GM23338 (cell line): Measurements from ENCODE around the gene BCCIP. TPM values are rescaled to one million over a fixed set of nuclear protein-coding genes. Genes with fewer than 3 reads are reported as not detected.

Experiments used
- ATAC-seq: fragments of 200-7000 bp; cut with Tn5 transposase; 3 replicates; pipeline ENCODE4 v1.9.1; 2020
- DNase-seq: peaks from one replicate; pipeline ENCODE4 v3.0.0-alpha.2; 2015; ENCODE audit warnings: low spot score
- H2AFZ ChIP-seq: fragments of 200-600 bp; sonication (generic); 2 replicates; pipeline ENCODE4 v1.8.0; 2016; ENCODE audit warnings: antibody characterized with exemption, mild to moderate bottlenecking, moderate library complexity
- H3F3A ChIP-seq: fragments of 200-600 bp; sonication (generic); replicated peaks from 2 replicates; pipeline ENCODE4 v1.8.0; 2017; ENCODE audit warnings: antibody characterized with exemption, mixed run types, low read depth
- H3K27ac ChIP-seq: fragments of 200-600 bp; sonication (generic); 2 replicates; pipeline ENCODE4 v1.6.1; 2016; ENCODE audit warnings: low read depth
- H3K27me3 ChIP-seq: fragments of 200-600 bp; sonication (generic); 2 replicates; pipeline ENCODE4 v1.8.0; 2016; ENCODE audit warnings: mild to moderate bottlenecking, mixed run types, moderate library complexity; ENCODE audit not compliant: insufficient read depth
- H3K36me3 ChIP-seq: fragments of 200-600 bp; sonication (generic); 2 replicates; pipeline ENCODE4 v1.8.0; 2016; ENCODE audit warnings: mild to moderate bottlenecking; ENCODE audit not compliant: insufficient read depth
- H3K4me1 ChIP-seq: fragments of 200-600 bp; sonication (generic); 2 replicates; pipeline ENCODE4 v1.8.0; 2016; ENCODE audit warnings: mild to moderate bottlenecking, moderate library complexity; ENCODE audit not compliant: insufficient read depth
- H3K4me2 ChIP-seq: fragments of 200-600 bp; sonication (generic); 2 replicates; pipeline ENCODE4 v1.7.1; 2017; ENCODE audit warnings: mixed run types
- H3K4me3 ChIP-seq: fragments of 200-600 bp; sonication (generic); 2 replicates; pipeline ENCODE4 v1.6.1; 2016; ENCODE audit warnings: mixed run types
- H3K79me2 ChIP-seq: fragments of 200-600 bp; sonication (generic); replicated peaks from 2 replicates; pipeline ENCODE4 v1.8.0; 2017; ENCODE audit warnings: mild to moderate bottlenecking; ENCODE audit not compliant: insufficient read depth
- H3K9me2 ChIP-seq: fragments of 200-600 bp; sonication (generic); 2 replicates; pipeline ENCODE4 v1.8.0; 2017; ENCODE audit not compliant: insufficient read depth
- H4K20me1 ChIP-seq: fragments of 200-600 bp; sonication (generic); replicated peaks from 2 replicates; pipeline ENCODE4 v1.8.0; 2017; ENCODE audit warnings: mild to moderate bottlenecking; ENCODE audit not compliant: insufficient read depth
- H3K27ac Mint-ChIP-seq: 2 replicates; pipeline ENCODE4 v1.8.0; 2020; ENCODE audit warnings: inconsistent platforms, mild to moderate bottlenecking, moderate library complexity, mixed read lengths
- H3K27me3 Mint-ChIP-seq: 3 replicates; pipeline ENCODE4 v1.8.0; 2022; ENCODE audit warnings: low read depth, mild to moderate bottlenecking, moderate library complexity, mixed read lengths, inconsistent platforms; ENCODE audit not compliant: insufficient read depth, poor library complexity
- H3K36me3 Mint-ChIP-seq: 3 replicates; pipeline ENCODE4 v1.8.0; 2021; ENCODE audit warnings: low read depth, mild to moderate bottlenecking, inconsistent platforms, moderate library complexity, mixed read lengths
- H3K4me1 Mint-ChIP-seq: 3 replicates; pipeline ENCODE4 v1.8.0; 2020; ENCODE audit warnings: mild to moderate bottlenecking, inconsistent platforms, mixed read lengths
- H3K4me3 Mint-ChIP-seq: 3 replicates; pipeline ENCODE4 v1.8.0; 2021; ENCODE audit warnings: moderate library complexity, mild to moderate bottlenecking, inconsistent platforms, mixed read lengths
- H3K9me3 Mint-ChIP-seq: 3 replicates; pipeline ENCODE4 v1.8.0; 2020; ENCODE audit warnings: moderate library complexity, mild to moderate bottlenecking, inconsistent platforms, mixed read lengths
- CREB1 ChIP-seq: fragments of 250-450 bp; sonication (Bioruptor Pico); IDR thresholded peaks from 2 replicates; pipeline ENCODE4 v1.5.0; 2020; ENCODE audit warnings: low read depth, mild to moderate bottlenecking, moderate library complexity
- EZH2 ChIP-seq: fragments of 200-600 bp; sonication (generic); IDR thresholded peaks from one replicate; pipeline ENCODE4 v1.8.0; 2017; ENCODE audit warnings: antibody characterized with exemption, mild to moderate bottlenecking, low read depth; ENCODE audit not compliant: unreplicated experiment
- EZH2phosphoT487 ChIP-seq: fragments of 200-600 bp; sonication (generic); IDR thresholded peaks from one replicate; pipeline ENCODE4 v1.8.1; 2018; ENCODE audit warnings: antibody characterized with exemption; ENCODE audit not compliant: unreplicated experiment
- JUNB ChIP-seq: IDR thresholded peaks from one replicate; pipeline ENCODE4 v1.6.1; 2016; ENCODE audit warnings: antibody characterized with exemption; ENCODE audit not compliant: unreplicated experiment
- NANOG ChIP-seq: IDR thresholded peaks from 2 replicates; pipeline ENCODE4 v1.6.1; 2016; ENCODE audit warnings: antibody characterized with exemption, borderline replicate concordance
- POLR2AphosphoS5 ChIP-seq: IDR thresholded peaks from 2 replicates; pipeline ENCODE4 v1.6.1; 2016; ENCODE audit warnings: antibody characterized with exemption, low read depth
- REST ChIP-seq: IDR thresholded peaks from one replicate; pipeline ENCODE4 v1.6.1; 2018; ENCODE audit warnings: antibody characterized with exemption; ENCODE audit not compliant: unreplicated experiment
- STAT1 ChIP-seq: IDR thresholded peaks from one replicate; pipeline ENCODE4 v1.6.1; 2016; ENCODE audit warnings: antibody characterized with exemption; ENCODE audit not compliant: unreplicated experiment
- ZNF114 ChIP-seq: fragments of 250-450 bp; sonication (Bioruptor Pico); IDR thresholded peaks from 2 replicates; pipeline ENCODE4 v1.5.0; 2020; ENCODE audit warnings: mild to moderate bottlenecking, moderate library complexity
- ZNF331 ChIP-seq: fragments of 250-450 bp; sonication (Bioruptor Pico); IDR thresholded peaks from 2 replicates; pipeline ENCODE4 v1.5.0; 2020; ENCODE audit warnings: low read depth, mild to moderate bottlenecking, moderate library complexity
- polyA plus RNA-seq: library from polyadenylated mRNA; unstranded; fragments of >200 nt; fragmentation: Nextera tagmentation; extraction: Ambion mirVana; gene quantifications from 2 replicates; pipeline ENCODE4 v1.2.1, GENCODE V29; 2016
- total RNA-seq: library from RNA; depleted of rRNA; stranded (reverse); fragments of >200 nt; shearing (Covaris generic); gene quantifications from 2 replicates; pipeline ENCODE4 v1.2.3, GENCODE V29; 2014
- TF ChIP-seq, protein P1 (sequence below): IDR thresholded peaks from 2 replicates; pipeline ENCODE4 v1.6.1; 2016; ENCODE audit warnings: antibody characterized with exemption
- TF ChIP-seq, protein P2 (sequence below): fragments of 250-450 bp; sonication (Bioruptor Pico); IDR thresholded peaks from 2 replicates; pipeline ENCODE4 v1.5.0; 2020; ENCODE audit warnings: mild to moderate bottlenecking, moderate library complexity
- TF ChIP-seq, protein P3 (sequence below), 2 experiments: fragments of 200-600 bp in 1 of 2; sonication (generic) in 1 of 2; conservative IDR thresholded peaks; 2 replicates each; pipeline versions ENCODE4 v1.5.1 to v1.6.1; 2016 to 2017; ENCODE audit warnings: antibody characterized with exemption in 2 of 2, low read depth in 2 of 2, mild to moderate bottlenecking in 2 of 2, moderate library complexity in 1 of 2

The BCCIP gene
- total and polyA plus RNA-seq, 2 experiments from 2014 or later: 98.6 to 214 TPM

- TF ChIP-seq STAT1 (no peak), ZNF114 (CRISPR knock-in tag) (no peak), POLR2AphosphoS5 (no peak), NANOG (no peak)
These were observed 28.2 kb upstream of the BCCIP start (continued) for GRCh38 chr10:125795128-125795527.

- Histone ChIP-seq H3K4me3 (no peak overlapping the region), H3F3A (no peaks in the 10 kb centered on the region), H3K27ac (no peak overlapping the region), H3K4me2 (no peak overlapping the region), H3K4me1 (no peaks in the 10 kb centered on the region), H2AFZ (no peak overlapping the region), H3K27me3 (no peaks in the 10 kb centered on the region), H3K36me3 (no peaks in the 10 kb centered on the region), H3K9me2 (no peaks in the 10 kb centered on the region), H3K79me2 (no peaks in the 10 kb centered on the region), H4K20me1 (no peaks in the 10 kb centered on the region; the same call in 1 of the 2 replicates)
- Mint-ChIP-seq H3K4me3 (no peak overlapping the region), H3K4me1 (no peaks in the 10 kb centered on the region; the same call in 2 of the 3 replicates), H3K36me3 (peaks cover 20% of the 10 kb centered on the region), H3K27me3 (peaks cover 1% of the 10 kb centered on the region), H3K27ac (no peak overlapping the region), H3K9me3 (no peaks in the 10 kb centered on the region)
- TF ChIP-seq, protein P1, sequence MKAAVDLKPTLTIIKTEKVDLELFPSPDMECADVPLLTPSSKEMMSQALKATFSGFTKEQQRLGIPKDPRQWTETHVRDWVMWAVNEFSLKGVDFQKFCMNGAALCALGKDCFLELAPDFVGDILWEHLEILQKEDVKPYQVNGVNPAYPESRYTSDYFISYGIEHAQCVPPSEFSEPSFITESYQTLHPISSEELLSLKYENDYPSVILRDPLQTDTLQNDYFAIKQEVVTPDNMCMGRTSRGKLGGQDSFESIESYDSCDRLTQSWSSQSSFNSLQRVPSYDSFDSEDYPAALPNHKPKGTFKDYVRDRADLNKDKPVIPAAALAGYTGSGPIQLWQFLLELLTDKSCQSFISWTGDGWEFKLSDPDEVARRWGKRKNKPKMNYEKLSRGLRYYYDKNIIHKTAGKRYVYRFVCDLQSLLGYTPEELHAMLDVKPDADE: no peak
- no peak for TF ChIP-seq NANOG
- TF ChIP-seq EZH2: no peak
- TF ChIP-seq POLR2AphosphoS5: no peak
- no peak for TF ChIP-seq CREB1 (CRISPR knock-in tag)
- TF ChIP-seq REST: no peak
- no peak for TF ChIP-seq EZH2phosphoT487
- TF ChIP-seq, protein P2, sequence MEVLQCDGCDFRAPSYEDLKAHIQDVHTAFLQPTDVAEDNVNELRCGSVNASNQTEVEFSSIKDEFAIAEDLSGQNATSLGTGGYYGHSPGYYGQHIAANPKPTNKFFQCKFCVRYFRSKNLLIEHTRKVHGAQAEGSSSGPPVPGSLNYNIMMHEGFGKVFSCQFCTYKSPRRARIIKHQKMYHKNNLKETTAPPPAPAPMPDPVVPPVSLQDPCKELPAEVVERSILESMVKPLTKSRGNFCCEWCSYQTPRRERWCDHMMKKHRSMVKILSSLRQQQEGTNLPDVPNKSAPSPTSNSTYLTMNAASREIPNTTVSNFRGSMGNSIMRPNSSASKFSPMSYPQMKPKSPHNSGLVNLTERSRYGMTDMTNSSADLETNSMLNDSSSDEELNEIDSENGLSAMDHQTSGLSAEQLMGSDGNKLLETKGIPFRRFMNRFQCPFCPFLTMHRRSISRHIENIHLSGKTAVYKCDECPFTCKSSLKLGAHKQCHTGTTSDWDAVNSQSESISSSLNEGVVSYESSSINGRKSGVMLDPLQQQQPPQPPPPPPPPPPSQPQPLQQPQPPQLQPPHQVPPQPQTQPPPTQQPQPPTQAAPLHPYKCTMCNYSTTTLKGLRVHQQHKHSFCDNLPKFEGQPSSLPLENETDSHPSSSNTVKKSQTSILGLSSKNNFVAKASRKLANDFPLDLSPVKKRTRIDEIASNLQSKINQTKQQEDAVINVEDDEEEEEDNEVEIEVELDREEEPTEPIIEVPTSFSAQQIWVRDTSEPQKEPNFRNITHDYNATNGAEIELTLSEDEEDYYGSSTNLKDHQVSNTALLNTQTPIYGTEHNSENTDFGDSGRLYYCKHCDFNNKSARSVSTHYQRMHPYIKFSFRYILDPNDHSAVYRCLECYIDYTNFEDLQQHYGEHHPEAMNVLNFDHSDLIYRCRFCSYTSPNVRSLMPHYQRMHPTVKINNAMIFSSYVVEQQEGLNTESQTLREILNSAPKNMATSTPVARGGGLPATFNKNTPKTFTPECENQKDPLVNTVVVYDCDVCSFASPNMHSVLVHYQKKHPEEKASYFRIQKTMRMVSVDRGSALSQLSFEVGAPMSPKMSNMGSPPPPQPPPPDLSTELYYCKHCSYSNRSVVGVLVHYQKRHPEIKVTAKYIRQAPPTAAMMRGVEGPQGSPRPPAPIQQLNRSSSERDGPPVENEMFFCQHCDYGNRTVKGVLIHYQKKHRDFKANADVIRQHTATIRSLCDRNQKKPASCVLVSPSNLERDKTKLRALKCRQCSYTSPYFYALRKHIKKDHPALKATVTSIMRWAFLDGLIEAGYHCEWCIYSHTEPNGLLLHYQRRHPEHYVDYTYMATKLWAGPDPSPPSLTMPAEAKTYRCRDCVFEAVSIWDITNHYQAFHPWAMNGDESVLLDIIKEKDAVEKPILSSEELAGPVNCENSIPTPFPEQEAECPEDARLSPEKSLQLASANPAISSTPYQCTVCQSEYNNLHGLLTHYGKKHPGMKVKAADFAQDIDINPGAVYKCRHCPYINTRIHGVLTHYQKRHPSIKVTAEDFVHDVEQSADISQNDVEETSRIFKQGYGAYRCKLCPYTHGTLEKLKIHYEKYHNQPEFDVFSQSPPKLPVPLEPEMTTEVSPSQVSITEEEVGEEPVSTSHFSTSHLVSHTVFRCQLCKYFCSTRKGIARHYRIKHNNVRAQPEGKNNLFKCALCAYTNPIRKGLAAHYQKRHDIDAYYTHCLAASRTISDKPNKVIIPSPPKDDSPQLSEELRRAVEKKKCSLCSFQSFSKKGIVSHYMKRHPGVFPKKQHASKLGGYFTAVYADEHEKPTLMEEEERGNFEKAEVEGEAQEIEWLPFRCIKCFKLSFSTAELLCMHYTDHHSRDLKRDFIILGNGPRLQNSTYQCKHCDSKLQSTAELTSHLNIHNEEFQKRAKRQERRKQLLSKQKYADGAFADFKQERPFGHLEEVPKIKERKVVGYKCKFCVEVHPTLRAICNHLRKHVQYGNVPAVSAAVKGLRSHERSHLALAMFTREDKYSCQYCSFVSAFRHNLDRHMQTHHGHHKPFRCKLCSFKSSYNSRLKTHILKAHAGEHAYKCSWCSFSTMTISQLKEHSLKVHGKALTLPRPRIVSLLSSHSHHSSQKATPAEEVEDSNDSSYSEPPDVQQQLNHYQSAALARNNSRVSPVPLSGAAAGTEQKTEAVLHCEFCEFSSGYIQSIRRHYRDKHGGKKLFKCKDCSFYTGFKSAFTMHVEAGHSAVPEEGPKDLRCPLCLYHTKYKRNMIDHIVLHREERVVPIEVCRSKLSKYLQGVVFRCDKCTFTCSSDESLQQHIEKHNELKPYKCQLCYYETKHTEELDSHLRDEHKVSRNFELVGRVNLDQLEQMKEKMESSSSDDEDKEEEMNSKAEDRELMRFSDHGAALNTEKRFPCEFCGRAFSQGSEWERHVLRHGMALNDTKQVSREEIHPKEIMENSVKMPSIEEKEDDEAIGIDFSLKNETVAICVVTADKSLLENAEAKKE (CRISPR knock-in tag): no peak
- TF ChIP-seq, protein P3, sequence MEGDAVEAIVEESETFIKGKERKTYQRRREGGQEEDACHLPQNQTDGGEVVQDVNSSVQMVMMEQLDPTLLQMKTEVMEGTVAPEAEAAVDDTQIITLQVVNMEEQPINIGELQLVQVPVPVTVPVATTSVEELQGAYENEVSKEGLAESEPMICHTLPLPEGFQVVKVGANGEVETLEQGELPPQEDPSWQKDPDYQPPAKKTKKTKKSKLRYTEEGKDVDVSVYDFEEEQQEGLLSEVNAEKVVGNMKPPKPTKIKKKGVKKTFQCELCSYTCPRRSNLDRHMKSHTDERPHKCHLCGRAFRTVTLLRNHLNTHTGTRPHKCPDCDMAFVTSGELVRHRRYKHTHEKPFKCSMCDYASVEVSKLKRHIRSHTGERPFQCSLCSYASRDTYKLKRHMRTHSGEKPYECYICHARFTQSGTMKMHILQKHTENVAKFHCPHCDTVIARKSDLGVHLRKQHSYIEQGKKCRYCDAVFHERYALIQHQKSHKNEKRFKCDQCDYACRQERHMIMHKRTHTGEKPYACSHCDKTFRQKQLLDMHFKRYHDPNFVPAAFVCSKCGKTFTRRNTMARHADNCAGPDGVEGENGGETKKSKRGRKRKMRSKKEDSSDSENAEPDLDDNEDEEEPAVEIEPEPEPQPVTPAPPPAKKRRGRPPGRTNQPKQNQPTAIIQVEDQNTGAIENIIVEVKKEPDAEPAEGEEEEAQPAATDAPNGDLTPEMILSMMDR (conservative IDR thresholded peaks at IDR 0.05; ENCODE audit: low read depth in 2 of 2): no peak
- no peak for TF ChIP-seq JUNB
- no peak for TF ChIP-seq STAT1
- TF ChIP-seq ZNF331 (CRISPR knock-in tag): no peak
- TF ChIP-seq ZNF114 (CRISPR knock-in tag): no peak
- ATAC-seq (no peak), DNase-seq (no peak)
These were observed 27.6 kb upstream of the BCCIP start for GRCh38 chr10:125795637-125796190.
